ENCODE data around the gene PANX2.

PANX2 gene

GRCh38 chr22:50173311-50173982 lies 2.9 kb downstream of the PANX2 start:
- H3K4me3 Mint-ChIP-seq: no peak overlapping the region

DNA sequence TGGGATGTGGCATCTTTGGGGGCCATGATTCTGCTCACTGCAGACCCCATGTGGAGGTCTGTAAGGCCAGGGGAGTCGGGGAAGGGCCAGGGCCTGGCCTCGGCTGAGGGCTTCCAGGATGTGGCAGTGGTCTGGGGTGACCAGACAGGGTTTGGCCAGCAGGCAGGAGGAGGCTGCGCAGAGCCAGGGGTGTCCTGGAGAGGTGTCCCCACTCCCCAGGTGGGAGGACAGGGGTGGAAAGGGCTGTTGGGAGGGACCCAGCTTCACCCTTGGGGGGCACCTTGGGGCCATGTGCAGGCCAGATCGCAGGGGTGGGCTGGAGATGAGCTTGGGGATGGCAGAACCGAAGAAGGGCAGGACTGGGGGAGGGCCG lies 3.4 kb downstream of the PANX2 start:
- peaks cover 6% of the 10 kb centered on the region for H3K4me1 Mint-ChIP-seq (ENCODE audit: low read depth)
- no peaks in the 10 kb centered on the region for H3K9me3 Mint-ChIP-seq
- no peaks in the 10 kb centered on the region for H3K36me3 Mint-ChIP-seq (ENCODE audit: low read depth)
- no peak overlapping the region for H3K27ac Mint-ChIP-seq
- H3K27me3 Mint-ChIP-seq: peaks cover 42% of the 10 kb centered on the region
- H3K4me3 Mint-ChIP-seq: no peak overlapping the region
- no peak for DNase-seq

More at GRCh38 chr22:50173311-50173982, 2.9 kb downstream of the PANX2 start:
- peaks cover 11% of the 10 kb centered on the region for H3K4me1 Mint-ChIP-seq (ENCODE audit: low read depth)
- H3K27ac Mint-ChIP-seq: no peak overlapping the region
- no peaks in the 10 kb centered on the region for H3K36me3 Mint-ChIP-seq (ENCODE audit: low read depth)
- H3K27me3 Mint-ChIP-seq: peaks cover 47% of the 10 kb centered on the region
- H3K9me3 Mint-ChIP-seq: no peaks in the 10 kb centered on the region
- DNase-seq: no peak

- Mint-ChIP-seq H3K27ac (no peak overlapping the region), H3K9me3 (no peaks in the 10 kb centered on the region)
These were observed 4.1 kb downstream of the PANX2 start for GRCh38 chr22:50174382-50175190.

GRCh38 chr22:50175191-50175461 lies 4.6 kb downstream of the PANX2 start:
- no peak for DNase-seq
- H3K4me1 Mint-ChIP-seq (ENCODE audit: low read depth): peaks cover 7% of the 10 kb centered on the region
- no peak overlapping the region for H3K27ac Mint-ChIP-seq
- H3K9me3 Mint-ChIP-seq: no peaks in the 10 kb centered on the region
- peaks cover 43% of the 10 kb centered on the region for H3K27me3 Mint-ChIP-seq
- no peaks in the 10 kb centered on the region for H3K36me3 Mint-ChIP-seq (ENCODE audit: low read depth)
- H3K4me3 Mint-ChIP-seq: no peak overlapping the region

More at GRCh38 chr22:50174382-50175190, 4.1 kb downstream of the PANX2 start:
- no peak overlapping the region for H3K4me3 Mint-ChIP-seq
- H3K36me3 Mint-ChIP-seq (ENCODE audit: low read depth): no peaks in the 10 kb centered on the region
- H3K27me3 Mint-ChIP-seq: peaks cover 40% of the 10 kb centered on the region
- peaks cover 4% of the 10 kb centered on the region for H3K4me1 Mint-ChIP-seq (ENCODE audit: low read depth)
- DNase-seq: no peak

GRCh38 chr22:50175921-50176849 lies 5.7 kb downstream of the PANX2 start:
- Mint-ChIP-seq H3K9me3 (no peaks in the 10 kb centered on the region), H3K4me1 (ENCODE audit: low read depth) (peaks cover 4% of the 10 kb centered on the region), H3K36me3 (ENCODE audit: low read depth) (no peaks in the 10 kb centered on the region), H3K4me3 (no peak overlapping the region), H3K27ac (no peak overlapping the region), H3K27me3 (peaks cover 40% of the 10 kb centered on the region)
- no peak for DNase-seq

DNA sequence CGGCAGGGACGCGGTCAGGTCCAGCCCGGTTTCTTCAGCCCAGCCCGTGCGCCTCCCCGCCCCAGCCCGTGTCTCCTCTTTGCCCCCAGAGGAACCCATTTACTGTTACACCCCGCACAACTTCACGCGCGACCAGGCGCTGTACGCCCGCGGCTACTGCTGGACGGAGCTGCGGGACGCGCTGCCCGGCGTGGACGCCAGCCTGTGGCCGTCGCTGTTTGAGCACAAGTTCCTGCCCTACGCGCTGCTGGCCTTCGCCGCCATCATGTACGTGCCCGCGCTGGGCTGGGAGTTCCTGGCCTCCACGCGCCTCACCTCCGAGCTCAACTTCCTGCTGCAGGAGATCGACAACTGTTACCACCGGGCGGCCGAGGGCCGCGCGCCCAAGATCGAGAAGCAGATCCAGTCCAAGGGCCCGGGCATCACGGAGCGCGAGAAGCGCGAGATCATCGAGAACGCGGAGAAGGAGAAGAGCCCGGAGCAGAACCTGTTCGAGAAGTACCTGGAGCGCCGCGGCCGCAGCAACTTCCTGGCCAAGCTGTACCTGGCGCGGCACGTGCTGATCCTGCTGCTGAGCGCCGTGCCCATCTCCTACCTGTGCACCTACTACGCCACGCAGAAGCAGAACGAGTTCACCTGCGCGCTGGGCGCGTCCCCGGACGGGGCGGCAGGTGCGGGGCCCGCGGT lies 6.5 kb downstream of the PANX2 start:
- Mint-ChIP-seq H3K9me3 (no peaks in the 10 kb centered on the region), H3K4me3 (no peak overlapping the region), H3K27me3 (peaks cover 33% of the 10 kb centered on the region), H3K36me3 (ENCODE audit: low read depth) (no peaks in the 10 kb centered on the region), H3K27ac (no peak overlapping the region), H3K4me1 (ENCODE audit: low read depth) (peaks cover 4% of the 10 kb centered on the region)
- no peak for DNase-seq

DNA sequence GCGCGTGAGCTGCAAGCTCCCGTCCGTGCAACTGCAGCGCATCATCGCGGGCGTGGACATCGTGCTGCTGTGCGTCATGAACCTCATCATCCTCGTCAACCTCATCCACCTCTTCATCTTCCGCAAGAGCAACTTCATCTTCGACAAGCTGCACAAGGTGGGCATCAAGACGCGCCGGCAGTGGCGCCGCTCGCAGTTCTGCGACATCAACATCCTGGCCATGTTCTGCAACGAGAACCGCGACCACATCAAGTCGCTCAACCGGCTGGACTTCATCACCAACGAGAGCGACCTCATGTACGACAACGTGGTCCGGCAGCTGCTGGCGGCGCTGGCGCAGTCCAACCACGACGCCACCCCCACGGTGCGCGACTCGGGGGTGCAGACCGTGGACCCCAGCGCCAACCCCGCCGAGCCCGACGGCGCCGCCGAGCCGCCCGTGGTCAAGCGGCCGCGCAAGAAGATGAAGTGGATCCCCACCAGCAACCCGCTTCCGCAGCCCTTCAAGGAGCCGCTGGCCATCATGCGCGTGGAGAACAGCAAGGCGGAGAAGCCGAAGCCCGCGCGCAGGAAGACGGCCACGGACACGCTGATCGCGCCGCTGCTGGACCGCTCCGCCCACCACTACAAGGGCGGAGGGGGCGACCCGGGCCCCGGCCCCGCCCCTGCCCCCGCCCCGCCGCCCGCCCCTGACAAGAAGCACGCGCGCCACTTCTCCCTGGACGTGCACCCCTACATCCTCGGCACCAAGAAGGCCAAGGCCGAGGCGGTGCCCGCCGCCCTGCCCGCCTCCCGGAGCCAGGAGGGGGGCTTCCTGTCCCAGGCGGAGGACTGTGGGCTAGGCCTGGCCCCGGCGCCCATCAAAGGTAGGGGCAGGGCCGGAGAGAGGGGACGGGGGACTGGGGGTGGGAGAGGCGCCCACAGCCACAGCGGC lies 7.3 kb downstream of the PANX2 start:
- DNase-seq: no peak
- no peak overlapping the region for H3K4me3 Mint-ChIP-seq
- H3K4me1 Mint-ChIP-seq (ENCODE audit: low read depth): peaks cover 4% of the 10 kb centered on the region
- no peaks in the 10 kb centered on the region for H3K36me3 Mint-ChIP-seq (ENCODE audit: low read depth)
- no peak overlapping the region for H3K27ac Mint-ChIP-seq
- peaks cover 28% of the 10 kb centered on the region for H3K27me3 Mint-ChIP-seq
- no peaks in the 10 kb centered on the region for H3K9me3 Mint-ChIP-seq

DNA sequence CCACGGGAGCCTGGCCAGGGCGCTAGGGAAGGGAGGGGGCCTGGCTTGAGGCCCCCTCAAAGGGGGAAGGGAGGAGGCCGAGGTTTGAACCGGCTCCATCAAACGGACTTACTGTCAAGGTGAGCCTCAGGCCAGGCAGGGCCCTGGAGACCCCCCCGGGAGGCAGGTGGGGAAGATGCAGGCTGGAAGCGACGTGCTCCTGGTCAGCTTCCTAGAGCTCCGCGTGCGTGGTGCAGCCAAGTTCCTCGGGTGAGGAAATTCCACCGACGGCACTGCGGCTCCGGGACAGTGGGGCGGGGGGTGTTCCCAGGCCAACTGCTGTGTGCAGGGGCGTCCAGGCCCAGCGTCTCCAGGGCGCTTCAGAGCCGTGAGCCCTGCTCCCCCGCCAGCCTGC lies 7.9 kb downstream of the PANX2 start:
- Mint-ChIP-seq H3K9me3 (no peaks in the 10 kb centered on the region), H3K27me3 (peaks cover 21% of the 10 kb centered on the region), H3K36me3 (ENCODE audit: low read depth) (no peaks in the 10 kb centered on the region), H3K27ac (no peak overlapping the region), H3K4me3 (no peak overlapping the region), H3K4me1 (ENCODE audit: low read depth) (peaks cover 4% of the 10 kb centered on the region)
- DNase-seq: no peak

GRCh38 chr22:50178871-50179869 lies 8.6 kb downstream of the PANX2 start:
- Mint-ChIP-seq H3K27me3 (peaks cover 16% of the 10 kb centered on the region), H3K4me3 (no peak overlapping the region), H3K27ac (no peak overlapping the region), H3K9me3 (no peaks in the 10 kb centered on the region), H3K36me3 (ENCODE audit: low read depth) (no peaks in the 10 kb centered on the region), H3K4me1 (ENCODE audit: low read depth) (peaks cover 4% of the 10 kb centered on the region)
- DNase-seq: no peak

DNA sequence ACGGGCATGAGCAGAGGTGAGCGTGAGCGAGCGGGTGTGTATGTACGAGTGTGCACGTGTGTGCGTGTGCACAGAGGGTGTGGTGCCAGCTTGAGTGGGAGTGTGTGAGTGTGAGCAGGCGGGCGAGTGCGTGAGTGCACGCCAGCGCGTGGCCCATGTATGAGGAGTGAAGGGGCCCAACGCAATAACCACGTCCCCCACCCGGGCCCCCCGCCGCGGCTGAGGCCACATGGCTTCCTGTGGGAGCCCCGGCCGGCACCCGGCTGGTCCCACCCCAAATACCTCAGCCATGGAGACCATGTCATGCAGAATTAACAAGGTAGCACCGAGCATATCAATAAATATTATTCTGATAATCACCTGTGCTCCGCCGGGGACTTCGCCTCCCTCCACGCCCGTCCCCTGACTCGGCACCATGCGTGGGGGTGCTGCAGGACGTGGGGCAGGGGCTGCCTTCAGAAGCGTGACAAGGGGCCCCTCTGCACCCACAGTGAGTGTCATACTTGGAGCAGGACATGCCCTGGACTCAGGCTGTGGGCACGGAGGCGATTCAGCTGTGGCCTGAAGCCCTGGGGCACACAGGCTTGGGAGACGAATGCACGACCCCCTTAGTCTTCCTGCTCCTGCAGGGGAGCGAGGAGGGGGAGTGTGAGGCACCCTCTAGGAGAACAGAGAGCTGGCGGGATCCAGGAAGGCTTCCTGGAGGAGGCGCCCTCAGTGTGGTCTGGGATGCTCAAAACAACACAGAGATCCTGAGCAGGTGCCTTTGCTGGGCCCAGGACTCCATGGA lies 9.6 kb downstream of the PANX2 start:
- no peaks in the 10 kb centered on the region for H3K9me3 Mint-ChIP-seq
- no peak for DNase-seq
- peaks cover 7% of the 10 kb centered on the region for H3K4me1 Mint-ChIP-seq (ENCODE audit: low read depth)
- H3K27ac Mint-ChIP-seq: no peak overlapping the region
- H3K4me3 Mint-ChIP-seq: no peak overlapping the region
- no peaks in the 10 kb centered on the region for H3K36me3 Mint-ChIP-seq (ENCODE audit: low read depth)
- H3K27me3 Mint-ChIP-seq: peaks cover 15% of the 10 kb centered on the region

DNA sequence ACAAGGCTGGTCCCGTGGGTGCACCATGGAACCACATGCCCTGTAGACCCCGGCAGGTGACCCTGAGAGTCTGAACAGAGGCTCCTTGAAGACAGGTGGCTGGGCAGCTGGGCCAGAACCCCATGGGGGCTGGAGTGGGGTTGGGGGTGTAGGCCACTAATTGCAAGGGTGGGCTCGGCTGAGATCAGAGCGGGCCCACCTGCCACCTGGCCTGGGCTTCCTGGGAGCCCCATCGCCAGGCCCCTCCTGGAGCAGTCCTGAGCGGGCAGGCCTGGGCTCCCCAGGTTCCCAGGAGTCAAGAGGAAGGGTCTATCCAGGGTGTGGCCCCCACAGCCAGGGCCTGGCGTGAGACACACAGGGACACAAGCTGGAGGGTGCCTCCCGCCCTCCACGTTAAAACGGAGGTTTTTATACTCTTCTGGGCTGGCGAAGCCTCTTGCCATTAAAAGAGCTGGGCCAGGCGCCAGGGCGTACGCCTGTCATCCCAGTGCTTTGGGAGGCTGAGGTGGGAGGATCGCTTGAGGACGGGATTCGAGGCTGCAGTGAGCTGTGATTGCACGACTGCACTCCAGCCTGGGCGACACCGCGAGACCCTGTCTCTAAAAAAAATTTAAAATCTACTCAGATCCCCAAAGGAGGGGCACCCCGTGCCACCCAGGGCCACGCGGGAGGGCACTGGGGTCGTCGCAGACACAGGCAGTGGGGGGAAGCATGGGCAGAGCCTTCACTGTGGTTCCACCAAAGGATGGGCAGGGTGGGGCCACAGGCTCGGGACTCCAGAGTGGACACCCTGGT lies 10.4 kb downstream of the PANX2 start:
- Mint-ChIP-seq H3K4me1 (ENCODE audit: low read depth) (peaks cover 10% of the 10 kb centered on the region), H3K36me3 (ENCODE audit: low read depth) (no peaks in the 10 kb centered on the region), H3K27me3 (peaks cover 15% of the 10 kb centered on the region), H3K27ac (no peak overlapping the region), H3K9me3 (no peaks in the 10 kb centered on the region), H3K4me3 (no peak overlapping the region)
- no peak for DNase-seq

All from activated T-cell treated with anti-CD3 and anti-CD28 coated beads, Interleukin-2, amount 50 U/mL, for 24 hours (primary cell).